Measurements from ENCODE around the gene FIBCD1.

Gene FIBCD1

GRCh38 chr9:130979591-130980385 is 40.7 kb upstream of the FIBCD1 start:
- TF ChIP-seq CTCF (conservative IDR thresholded peaks at IDR 0.05) = no peak
- no peak for TF ChIP-seq ZFX (IDR thresholded peaks at IDR 0.05)
- no peak overlapping the region for H3K27ac ChIP-seq

GRCh38 chr9:130977811-130978221 is 38.8 kb upstream of the FIBCD1 start:
- TF ChIP-seq CTCF (conservative IDR thresholded peaks at IDR 0.05) (no peak), ZFX (IDR thresholded peaks at IDR 0.05) (no peak)
- H3K27ac ChIP-seq = no peak overlapping the region

GRCh38 chr9:130975932-130976841 is 37.1 kb upstream of the FIBCD1 start:
- TF ChIP-seq ZFX (IDR thresholded peaks at IDR 0.05) = no peak
- no peak overlapping the region for H3K27ac ChIP-seq

- H3K27ac ChIP-seq = no peak overlapping the region
- TF ChIP-seq CTCF (conservative IDR thresholded peaks at IDR 0.05) = no peak
- TF ChIP-seq ZFX (IDR thresholded peaks at IDR 0.05) = no peak
These were observed 36.1 kb upstream of the FIBCD1 start for GRCh38 chr9:130975156-130975555.

- TF ChIP-seq ZFX (IDR thresholded peaks at IDR 0.05) (no peak), CTCF (conservative IDR thresholded peaks at IDR 0.05) (no peak)
- H3K27ac ChIP-seq = no peak overlapping the region
These were observed 35.6 kb upstream of the FIBCD1 start for GRCh38 chr9:130974697-130975096.

- H3K27ac ChIP-seq = no peak overlapping the region
These were observed 34.7 kb upstream of the FIBCD1 start for GRCh38 chr9:130973686-130974281.

More at GRCh38 chr9:130973686-130974281, 34.7 kb upstream of the FIBCD1 start:
- TF ChIP-seq ZFX (IDR thresholded peaks at IDR 0.05) (no peak), CTCF (conservative IDR thresholded peaks at IDR 0.05) (no peak)

Measured in C4-2B (cell line).